ENCODE measurements around the gene PKNOX2.

PKNOX2 gene

DNA sequence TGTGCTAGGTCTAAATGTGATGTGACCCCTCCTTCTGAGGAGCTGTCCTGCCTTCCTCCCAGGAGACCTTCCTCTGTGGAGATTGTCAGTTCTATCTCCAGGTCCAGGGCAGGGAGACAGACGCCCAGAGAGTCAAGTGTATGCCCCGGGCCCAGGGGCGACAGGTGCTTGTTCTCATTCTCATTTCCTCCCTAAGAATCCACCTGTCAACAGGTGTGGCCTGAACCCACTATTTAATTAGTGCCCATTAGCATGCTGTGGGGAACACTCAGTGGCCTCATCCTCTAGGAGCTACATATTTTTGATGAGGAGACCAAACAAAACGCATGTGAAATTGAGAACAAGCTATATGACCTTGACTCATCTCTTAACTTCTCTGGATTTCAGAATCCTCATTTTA lies 9.5 kb downstream of the PKNOX2 start:
- DNase-seq: no peak

DNA sequence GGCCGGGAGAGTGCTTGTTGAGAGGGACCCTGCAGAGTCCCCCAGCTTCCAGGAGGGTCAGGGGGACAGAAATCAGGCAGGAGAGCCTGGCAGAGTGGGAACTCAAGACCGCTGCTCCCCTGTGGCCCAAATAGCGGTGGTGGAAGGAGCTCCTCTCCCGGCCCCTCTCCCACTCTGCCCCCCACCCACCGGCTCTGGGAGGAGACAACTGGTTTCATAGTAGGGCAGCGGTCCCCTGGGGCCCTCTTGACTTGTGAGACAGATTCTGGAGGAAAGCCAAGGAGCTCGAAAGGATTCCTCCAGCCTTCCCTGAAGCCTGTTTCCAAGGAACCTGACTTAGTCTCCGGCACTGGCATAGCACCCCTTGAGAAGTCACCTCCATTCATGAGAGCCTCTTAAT lies 10.1 kb downstream of the PKNOX2 start:
- no peak for DNase-seq

DNA sequence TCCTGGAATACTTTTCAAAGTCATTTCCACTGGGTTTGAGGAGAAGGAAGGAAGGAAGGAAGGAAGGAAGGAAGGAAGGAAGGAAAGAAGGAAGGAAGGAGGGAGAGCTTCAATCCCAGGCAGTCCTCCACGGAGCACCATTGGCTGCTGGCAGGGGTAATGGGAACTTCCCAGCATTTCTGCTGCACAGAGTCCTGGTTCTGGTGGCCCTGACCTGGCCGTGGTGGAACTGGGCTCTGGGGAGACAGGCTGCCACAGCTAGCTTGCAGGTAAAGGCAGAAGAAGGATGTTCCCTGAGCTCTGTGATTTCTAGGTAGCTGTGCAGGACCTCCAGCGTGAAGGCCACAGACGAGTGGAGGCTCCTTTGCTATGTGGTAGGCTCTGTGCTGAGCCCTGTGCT lies 10.6 kb downstream of the PKNOX2 start:
- no peak for DNase-seq

DNA sequence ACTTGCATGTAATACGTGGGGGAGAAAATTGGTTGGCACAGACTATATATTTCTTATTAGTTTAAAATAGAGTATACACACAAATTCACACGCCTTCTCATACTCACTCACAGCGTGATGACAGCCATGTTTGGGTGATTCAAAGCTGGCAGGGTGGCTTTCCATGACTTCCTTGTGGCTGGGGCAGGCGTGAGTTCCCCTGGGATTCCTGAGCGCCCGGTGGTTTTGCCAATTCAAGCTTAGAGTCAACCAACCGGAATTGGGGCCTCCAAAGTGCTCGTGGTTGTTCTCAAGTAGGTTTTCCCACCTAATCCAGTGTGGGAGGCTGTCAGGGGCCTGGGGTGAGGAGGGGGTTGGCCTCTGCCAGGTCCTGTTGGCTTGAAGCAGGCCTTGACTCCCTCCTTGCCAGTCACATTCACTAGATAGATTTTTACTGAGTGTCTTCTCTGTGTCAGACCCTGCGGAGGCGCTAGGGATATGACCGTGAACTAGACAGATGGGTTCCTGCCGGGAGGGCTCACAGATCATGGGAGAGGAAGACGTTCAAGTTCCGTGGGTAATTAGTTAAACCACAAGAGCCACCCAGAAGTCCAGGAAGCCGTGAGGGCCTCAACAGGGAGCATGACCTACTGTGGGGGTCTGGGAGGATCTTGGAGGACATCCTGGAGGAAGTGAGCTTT lies 11.5 kb downstream of the PKNOX2 start:
- DNase-seq: no peak

DNA sequence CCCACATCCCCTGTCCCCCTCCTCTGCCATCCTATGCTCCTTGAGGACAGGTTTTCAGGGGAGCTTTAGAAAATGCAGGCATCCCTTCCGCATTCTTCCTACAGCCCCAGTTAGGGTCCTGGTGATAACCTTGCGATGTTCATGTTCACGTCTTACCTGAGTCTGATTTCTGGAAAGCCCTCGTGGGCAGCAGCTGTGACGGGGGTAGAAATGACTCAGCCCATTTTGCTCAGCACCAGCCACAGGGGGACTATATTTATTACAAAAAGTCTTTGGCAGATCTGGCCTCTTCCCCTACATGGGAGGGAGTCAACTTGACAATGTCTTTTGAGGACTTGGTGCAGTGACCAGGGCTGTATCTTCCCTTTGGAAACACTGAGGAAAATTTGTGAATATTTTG lies 12.3 kb downstream of the PKNOX2 start:
- DNase-seq: no peak

DNA sequence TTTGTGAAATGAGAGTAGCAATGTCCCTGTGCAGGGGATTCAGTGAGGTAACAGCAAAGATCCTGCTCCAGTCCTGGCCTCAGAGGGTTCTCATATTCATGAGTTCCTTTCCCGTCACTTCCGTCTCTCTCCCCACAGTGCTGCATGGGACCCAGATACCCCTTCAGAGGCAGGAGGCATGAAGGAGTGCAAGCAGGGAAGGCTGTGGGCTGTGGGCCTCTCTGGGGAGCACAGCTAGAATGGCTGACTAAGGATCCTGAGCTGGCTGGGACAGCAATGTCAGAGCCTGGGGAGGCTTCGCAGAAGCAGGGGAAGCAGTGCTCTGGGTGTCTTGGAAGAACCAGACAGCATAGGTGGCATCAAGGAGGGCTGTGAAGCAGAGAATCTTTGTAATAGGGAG lies 13.0 kb downstream of the PKNOX2 start:
- DNase-seq: no peak

DNA sequence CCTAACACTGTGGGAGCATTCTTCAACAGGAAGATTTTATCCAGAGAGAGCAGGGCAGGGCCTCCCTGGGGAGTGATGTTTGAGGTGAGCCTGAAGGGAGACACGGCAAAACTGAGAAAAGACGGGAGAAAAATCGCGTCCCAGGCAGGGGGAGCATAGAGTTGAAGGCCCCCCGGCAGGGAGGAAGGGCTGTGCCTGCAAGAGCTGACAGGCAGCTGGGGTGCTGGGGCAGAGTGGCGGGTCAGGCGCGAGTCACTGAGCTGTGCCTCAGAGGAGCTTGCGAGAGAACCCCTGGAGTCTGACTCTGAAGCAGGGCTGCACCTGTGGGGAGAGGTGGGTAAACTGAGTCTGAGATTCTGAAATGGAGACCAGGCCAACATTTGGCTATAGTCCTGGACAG lies 14.8 kb downstream of the PKNOX2 start:
- DNase-seq: no peak

DNA sequence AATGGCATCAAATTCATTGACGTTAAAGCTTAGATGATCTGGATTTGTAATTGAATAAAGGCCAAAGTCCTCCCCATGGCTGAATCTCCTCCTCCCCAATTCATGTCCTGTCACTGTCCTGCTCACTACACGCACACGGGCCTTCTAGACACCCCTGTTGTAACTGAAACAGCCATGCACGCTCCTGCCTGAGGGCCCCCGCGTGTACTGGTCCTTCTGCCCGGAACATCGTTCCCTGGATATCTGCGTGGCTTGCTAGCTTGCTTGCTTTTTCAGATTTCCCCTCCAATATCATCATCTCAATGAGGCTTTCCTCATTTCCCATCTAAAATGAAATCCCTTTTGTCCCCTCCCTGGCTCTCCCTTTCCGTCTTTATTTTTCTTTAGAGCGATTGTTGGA lies 15.3 kb downstream of the PKNOX2 start:
- no peak for DNase-seq

DNA sequence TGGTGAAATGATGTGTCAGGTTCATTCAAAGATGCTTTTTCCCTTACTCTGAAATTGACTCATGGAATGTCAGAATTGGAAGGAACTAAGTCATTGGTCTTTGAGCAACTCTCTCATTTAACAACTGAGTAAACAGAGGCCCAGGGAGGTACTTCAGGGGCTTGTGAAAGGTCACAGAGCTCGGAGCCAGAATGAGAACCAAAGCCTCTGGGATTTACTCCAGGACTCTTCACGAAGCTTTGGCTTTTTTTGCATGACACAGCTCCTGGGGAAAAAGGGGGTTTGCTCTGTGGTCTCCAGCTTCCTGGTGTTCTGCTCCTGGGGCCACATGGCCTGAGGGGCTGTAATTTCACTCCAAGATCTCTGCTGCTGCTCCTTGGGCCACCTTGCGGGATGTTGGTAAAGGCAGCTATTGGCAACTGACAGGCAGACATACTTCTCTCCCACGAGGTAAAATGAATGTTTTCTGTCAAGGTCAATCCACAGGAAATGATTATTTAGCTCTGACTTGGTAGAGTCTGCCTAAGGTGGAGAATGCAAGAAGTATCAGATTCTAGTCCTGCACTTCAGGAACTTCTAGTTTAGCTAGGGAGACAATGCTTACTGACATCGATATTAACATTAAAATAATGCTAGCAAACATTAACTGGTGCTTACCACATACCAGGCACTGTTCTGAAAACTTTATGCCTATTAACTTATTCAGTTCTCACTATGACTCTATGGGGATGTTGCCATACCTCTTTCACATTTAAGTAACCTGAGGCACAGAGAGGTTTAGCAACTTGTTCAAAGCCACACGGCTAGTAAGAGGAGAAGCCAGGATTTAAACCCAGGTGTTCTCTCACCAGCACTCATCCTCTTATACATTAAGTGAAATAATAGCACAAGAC lies 16.1 kb downstream of the PKNOX2 start:
- no peak for DNase-seq

DNA sequence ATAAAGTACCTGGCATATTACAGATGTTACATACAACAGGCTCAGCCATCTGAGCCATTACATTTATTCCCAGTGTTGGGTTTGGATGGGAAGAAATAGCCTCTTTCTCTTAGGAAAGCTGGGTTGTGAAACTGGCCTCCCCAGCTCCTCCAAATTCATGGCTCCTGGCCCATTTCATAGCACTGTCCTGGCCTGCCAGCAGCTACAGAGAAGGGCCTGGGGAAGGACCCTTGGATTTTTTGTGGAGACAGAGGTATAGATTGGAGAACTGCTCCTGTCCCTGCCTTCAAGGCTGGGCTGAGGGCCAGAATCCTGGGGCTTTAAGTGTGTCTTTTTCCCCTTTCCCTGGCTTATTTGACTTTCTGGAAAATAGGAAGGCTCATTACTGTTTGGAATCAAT lies 18.0 kb downstream of the PKNOX2 start:
- no peak for DNase-seq

DNA sequence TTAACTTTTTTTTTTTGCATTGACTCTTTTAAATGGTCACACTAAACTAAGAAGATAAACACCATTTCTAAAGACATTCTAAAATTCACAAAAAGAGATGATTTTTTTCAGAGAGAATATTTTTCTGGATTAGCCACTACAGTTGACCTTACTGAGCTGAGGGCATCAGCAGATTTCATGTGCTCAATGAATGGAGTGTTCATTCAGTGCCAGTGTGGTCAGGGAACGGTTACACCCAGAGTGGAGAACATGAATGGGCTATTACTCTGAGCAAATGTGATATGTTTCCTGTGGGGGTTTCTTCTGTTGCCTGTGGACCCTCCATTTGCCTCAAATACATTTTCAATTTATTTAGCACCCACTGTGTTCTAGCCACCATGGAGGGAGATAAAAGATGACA lies 19.1 kb downstream of the PKNOX2 start:
- DNase-seq: no peak

DNA sequence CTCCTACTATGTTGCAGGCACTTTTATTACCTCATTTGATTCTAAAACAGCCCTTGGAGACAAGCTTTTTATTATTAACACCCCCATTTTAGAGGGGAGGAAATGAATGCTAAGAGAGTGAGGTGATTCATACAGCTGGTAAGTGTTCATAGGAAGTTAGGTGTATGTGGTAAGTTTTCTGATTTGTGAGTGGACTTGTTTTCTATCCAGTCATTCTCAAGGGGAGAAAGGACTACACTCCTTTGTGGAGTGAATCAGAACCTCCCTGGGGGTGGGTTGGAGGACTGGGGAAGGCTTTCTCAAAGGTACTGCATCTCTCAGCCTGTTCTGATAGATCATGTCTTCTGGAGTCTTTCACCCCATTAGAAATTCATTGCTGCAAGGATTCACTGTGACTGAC lies 23.5 kb downstream of the PKNOX2 start:
- no peak for DNase-seq

DNA sequence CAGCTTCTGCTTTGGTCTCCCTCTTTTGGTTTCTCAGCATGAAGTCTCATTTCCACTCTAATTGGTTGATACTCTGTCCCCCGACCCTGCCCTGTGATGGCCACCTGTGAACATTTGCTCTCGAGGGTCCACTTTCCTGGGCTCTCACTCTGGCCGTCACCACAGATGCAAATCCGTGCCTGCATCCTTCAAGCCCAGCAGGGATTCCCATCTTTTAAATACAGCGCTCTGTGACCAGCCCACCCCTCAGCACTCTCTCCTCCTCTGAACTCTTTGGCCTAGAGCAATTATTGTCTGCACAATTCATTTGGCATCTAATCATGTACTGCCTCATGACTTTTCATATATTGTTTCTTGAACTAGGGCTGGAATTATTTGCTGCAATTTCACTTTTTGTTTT lies 26.0 kb downstream of the PKNOX2 start:
- DNase-seq: no peak

DNA sequence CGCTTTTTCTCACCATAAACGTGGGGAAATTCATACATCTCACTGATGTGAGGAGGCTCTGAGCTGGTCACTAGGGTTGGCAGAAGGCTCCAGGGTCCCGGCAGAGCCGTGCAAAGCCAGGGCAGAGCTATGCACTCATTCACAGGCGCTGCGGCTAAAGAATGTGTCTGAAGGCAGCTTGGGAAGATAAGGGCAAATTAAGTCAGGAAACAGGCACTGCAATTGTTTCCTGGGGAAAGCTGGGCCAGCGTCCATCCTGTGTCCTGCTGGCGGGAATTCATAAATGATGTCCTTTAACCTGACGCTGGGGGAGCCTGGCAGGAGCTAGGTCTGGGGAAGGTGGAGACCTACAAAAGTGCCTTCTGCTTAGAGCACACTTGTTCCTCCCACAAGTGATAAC lies 27.6 kb downstream of the PKNOX2 start:
- no peak for DNase-seq

DNA sequence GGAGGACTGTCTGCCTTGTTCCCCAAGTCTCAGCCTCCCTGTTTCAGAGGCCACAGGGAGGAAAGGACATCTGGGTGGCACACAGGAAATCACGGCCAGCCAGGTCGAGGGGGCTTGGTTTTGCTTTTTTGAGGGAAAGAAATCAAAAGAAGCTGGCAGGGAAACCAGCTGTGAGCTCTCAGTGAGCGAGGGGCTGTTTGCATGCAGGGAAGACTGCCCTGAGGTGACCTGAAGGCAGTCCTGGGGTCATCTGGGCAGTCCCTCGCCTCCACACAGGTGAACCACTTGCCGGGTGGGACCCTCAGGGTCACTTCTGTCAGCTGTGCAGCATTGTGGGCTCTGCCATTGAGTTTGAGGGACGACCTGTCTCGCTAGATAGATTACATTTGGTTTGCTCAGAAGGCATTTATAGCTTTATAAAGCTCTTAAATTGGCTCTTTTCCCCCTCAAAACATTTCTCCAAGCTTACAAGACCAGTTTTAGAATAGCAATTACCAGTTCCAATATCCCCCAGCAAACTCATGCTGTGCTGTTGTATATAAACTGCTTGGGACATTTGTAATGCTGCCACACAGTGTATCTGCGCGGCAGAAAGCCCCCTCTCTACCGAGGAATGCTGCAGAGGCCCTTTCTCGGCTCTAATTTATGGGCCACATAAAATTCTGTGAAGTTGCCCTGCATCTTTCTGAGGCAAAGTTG lies 28.3 kb downstream of the PKNOX2 start:
- DNase-seq: no peak

DNA sequence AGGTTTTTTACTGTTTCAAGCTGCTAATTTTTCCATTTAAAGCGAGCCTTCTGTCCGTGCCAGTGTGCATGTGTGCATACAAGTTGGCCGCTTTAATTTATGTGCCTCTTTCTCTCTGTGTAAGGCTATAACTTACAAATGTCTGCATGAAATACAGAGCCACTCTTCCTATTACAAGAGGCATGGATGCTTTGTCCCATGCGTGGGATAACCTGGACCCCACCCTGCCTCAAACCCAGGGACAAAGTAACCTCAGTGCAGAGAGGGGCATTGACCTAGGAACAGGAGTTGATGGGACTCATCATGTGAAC lies 28.8 kb downstream of the PKNOX2 start:
- no peak for DNase-seq

DNA sequence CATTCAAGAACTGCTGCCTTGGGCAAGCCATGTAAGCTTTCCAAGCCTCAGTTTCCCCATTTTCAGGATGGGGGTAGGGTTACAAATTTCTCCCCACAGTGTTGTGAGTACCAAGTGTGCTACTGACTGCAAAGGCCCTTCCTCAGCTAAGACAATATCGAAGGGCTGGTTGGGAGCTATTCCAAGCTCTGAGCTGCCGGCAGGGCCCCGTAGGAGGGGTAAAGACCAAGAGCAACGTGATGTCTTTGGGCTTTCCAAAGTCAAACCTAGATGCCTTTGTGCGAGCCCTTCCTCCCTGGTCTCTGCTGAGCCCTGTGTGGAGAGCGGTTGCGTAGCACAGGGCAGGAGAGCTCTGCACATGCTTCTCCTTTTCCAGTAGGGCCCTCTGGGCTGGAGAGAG lies 29.3 kb downstream of the PKNOX2 start:
- no peak for DNase-seq

DNA sequence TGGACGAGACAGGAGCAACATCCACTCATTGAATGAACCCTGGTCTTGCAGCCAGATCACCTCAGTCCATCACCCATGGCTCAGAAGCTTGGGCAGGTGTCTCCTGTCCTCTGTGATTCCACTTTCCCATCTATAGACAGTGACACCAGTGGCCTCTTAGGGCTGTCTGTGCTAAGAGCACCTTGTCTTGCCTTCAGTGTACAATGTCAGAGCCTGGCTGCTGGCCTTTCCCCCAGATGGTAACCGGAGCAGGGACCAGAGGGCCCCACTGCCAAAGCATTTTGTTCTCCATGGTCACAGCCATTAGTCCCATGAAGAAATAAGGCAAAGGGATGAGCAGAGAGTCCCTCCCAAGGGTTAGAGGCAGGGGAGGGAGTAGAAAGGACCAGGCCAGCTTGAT lies 35.4 kb downstream of the PKNOX2 start:
- DNase-seq: no peak

DNA sequence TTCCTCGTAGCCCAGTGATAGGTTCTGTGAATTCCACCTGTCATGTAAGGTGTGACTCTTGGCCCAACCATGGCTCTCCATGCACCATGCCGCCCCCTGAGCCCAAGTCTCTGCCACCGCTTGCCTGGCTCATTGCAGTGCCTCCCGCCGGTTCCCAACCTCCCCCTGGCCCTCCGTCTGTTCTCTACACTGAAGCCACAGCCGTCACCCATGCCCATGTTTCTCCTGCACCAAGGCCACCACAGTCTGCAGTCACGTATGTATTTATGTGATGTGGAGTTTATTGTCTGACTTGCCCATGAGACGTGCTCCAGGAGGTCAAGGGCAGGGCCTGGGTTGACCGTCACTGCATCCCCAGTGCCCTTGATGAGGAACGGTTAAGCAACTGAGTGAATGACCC lies 35.9 kb downstream of the PKNOX2 start:
- DNase-seq: no peak

DNA sequence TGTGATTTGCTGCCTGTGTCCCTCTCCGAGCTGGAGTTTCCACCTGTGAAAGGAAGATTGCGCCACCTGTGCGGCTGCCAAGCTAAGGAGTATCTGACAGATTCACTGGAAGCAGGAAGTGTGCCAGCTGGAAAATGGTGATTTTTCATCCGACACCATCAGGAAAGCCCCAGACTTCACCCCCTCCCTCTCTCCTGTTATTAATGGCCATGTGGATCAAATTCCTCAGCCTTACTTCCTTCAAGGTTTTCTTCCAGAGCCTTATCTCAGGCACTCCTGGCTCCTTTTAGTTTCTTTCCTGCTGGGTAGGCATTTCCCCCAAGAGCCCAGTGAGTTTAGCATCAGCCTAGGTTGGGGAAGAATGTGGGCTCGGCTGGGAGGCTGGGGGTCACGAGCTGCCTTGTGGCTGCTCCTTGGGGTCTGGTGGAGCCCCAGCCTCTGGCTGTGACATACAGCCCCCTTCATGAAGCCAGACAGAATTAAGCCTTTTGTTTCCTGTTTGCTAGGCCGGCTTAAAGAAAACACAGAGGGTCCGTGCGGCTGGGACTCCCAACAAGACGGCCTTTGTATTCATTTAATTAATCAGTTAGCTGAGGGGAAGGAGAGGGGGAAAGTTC lies 37.1 kb downstream of the PKNOX2 start:
- DNase-seq: no peak

DNA sequence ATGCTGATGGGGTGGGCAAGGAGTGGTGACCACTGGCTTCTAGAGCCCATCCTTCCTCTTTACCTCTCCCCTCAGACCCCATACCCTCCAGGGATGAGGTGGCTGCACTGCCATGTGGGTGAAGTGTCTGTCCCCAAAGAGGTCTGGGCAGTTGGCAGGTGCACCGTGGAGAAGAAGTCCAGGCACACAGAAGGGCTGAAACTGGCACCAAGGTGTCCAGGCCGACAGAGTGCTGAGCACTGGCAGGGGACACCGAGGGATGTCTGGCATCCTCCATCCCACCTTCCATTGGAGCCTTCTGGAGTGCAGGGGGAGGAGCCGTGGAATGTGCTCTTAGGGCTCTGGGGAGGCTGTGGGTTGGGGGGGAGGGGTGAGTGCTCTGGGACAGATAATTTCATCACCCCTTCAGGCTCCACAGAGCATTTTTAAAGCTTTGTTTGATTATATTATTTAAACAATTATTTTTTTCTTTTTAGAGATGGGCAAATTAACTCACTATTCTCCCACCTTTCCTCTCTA lies 37.9 kb downstream of the PKNOX2 start:
- DNase-seq: no peak

DNA sequence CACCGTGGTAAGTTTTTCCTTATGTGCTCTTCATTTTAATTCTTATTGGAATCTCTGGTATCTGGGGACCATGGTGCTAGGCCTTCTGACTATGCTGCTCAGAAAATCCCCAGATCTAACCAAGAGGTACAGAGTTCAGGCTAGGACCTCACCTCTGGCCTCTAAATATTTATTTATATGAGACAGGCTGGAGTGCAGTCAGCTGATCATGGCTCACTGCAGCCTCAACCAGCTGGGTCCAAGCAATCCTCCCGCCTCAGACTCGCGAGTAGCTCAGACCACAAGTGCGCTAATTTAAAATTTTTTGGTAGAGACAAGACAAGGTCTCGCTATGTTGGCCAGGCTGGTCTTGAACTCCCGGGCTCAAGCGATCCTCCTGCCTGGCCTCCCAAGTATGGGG lies 38.4 kb downstream of the PKNOX2 start:
- DNase-seq: no peak

DNA sequence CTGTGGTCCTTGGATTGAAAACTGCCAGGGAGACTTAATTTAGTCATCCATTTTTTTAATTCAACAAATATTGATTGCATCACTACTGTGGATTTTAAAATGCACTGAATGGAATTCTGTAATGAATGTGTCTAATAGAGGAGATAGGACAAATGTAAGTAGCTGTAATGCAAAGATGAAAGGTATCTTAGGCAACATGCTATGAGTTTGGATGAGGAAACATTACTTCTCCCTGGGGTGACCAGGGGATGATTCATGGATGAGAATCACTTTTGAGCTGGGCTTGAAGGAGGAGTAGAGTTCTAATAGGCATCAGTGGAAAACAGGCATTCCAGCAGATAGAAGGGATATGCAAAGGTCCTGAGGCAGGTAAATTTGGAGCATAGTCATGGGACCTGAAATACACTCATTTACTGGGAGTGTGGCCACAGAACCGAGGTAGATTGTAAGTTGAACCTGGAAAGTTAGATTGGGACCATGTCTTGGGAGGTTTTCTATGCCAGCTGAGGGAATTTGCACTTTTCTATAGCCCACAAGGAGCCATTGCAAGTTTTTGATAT lies 43.4 kb downstream of the PKNOX2 start:
- no peak for DNase-seq

Data from central memory CD4-positive, alpha-beta T cell (primary cell).